NCI-H226 (cell line): Measurements from ENCODE around the gene ZNF83.
A peak's percentile ranks its signal among the peaks of the same experiment; 100 is the strongest.

ENCODE experiments used
- DNase-seq: peaks from one replicate; pipeline ENCODE4 v3.0.0-alpha.2; 2015

Gene ZNF83

GRCh38 chr19:52566588-52566987 lies 71.6 kb downstream of the ZNF83 start:
- peak; percentile 49 for DNase-seq

- DNase-seq = no peak
Observed at GRCh38 chr19:52566121-52566520, 72.0 kb downstream of the ZNF83 start.
